ENCODE measurements around the gene CTSD.

DNA sequence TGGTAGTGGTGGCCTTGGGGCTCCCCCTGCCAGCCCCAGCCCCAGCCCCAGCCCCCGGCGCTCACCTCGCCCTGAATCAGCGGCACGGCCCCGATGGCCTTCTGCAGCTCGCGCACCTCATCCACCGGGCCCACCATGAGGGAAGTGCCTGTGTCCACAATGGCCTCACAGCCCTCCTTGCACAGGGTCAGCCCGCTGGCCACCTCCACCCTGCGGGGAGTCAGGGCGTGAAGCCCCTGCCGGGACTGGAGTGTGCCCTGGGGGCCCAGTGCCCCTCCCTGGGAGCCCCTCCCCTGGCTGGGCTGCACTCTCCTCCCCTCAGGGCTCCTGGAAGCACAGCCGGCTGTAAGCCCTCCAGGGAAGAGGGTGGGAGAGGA lies 9.8 kb downstream of the CTSD start:
- TF ChIP-seq, protein P1, sequence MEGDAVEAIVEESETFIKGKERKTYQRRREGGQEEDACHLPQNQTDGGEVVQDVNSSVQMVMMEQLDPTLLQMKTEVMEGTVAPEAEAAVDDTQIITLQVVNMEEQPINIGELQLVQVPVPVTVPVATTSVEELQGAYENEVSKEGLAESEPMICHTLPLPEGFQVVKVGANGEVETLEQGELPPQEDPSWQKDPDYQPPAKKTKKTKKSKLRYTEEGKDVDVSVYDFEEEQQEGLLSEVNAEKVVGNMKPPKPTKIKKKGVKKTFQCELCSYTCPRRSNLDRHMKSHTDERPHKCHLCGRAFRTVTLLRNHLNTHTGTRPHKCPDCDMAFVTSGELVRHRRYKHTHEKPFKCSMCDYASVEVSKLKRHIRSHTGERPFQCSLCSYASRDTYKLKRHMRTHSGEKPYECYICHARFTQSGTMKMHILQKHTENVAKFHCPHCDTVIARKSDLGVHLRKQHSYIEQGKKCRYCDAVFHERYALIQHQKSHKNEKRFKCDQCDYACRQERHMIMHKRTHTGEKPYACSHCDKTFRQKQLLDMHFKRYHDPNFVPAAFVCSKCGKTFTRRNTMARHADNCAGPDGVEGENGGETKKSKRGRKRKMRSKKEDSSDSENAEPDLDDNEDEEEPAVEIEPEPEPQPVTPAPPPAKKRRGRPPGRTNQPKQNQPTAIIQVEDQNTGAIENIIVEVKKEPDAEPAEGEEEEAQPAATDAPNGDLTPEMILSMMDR (IDR thresholded peaks at IDR 0.05) = no peak
- no peak for TF ChIP-seq ZFX (IDR thresholded peaks at IDR 0.05; ENCODE audit: borderline replicate concordance)
